Measurements from ENCODE around the gene PCNT. TPM values are rescaled to one million over a fixed set of nuclear protein-coding genes. Genes with fewer than 3 reads are reported as not detected.

The PCNT gene
- total RNA-seq, 4 donors from 2014 or later, result 42.8 to 58.6 (median 45.9) TPM

DNA sequence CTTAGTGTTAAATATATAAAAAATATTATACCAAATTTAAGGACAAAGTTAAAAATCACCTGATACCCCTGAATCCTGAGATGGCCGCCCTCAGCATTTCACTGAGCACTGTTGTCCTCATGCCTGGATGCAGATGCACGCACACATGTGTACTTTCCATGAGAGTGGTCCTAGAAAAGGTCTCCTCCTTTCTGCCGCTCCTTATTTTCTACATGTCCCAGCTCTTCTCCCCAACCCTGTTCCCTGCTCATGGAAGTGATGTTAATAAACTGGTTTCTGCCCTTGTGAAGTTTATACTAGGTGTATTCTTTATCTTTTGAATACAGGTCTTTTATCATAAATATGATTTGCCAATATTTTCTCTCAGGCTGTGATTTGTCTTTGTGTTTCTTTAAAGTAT, 167.6 kb downstream of the PCNT start:
- peaks cover 0 to 75% (median 0%) of the 10 kb centered on the region in 3 donors for H3K36me3 ChIP-seq
- 97 to 99% methylated on average over 3 of the region's 3 CpGs for WGBS, 2 donors
- no peak for DNase-seq (ENCODE audit: low spot score in 2 of 2)
- no peak for TF ChIP-seq POLR2A (IDR thresholded peaks at IDR 0.05)
- TF ChIP-seq, protein P1, sequence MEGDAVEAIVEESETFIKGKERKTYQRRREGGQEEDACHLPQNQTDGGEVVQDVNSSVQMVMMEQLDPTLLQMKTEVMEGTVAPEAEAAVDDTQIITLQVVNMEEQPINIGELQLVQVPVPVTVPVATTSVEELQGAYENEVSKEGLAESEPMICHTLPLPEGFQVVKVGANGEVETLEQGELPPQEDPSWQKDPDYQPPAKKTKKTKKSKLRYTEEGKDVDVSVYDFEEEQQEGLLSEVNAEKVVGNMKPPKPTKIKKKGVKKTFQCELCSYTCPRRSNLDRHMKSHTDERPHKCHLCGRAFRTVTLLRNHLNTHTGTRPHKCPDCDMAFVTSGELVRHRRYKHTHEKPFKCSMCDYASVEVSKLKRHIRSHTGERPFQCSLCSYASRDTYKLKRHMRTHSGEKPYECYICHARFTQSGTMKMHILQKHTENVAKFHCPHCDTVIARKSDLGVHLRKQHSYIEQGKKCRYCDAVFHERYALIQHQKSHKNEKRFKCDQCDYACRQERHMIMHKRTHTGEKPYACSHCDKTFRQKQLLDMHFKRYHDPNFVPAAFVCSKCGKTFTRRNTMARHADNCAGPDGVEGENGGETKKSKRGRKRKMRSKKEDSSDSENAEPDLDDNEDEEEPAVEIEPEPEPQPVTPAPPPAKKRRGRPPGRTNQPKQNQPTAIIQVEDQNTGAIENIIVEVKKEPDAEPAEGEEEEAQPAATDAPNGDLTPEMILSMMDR (IDR thresholded peaks at IDR 0.05), result no peak
- TF ChIP-seq EP300 (IDR thresholded peaks at IDR 0.05), result no peak
- no peak overlapping the region for H3K27ac ChIP-seq
- H3K4me1 ChIP-seq, result peaks cover 0 to 5% (median 0%) of the 10 kb centered on the region in 4 donors
- H3K27me3 ChIP-seq, result no peaks in the 10 kb centered on the region
- H3K9me3 ChIP-seq, result peaks cover 0 to 12% (median 0%) of the 10 kb centered on the region in 4 donors
- no peak overlapping the region for H3K4me3 ChIP-seq

DNA sequence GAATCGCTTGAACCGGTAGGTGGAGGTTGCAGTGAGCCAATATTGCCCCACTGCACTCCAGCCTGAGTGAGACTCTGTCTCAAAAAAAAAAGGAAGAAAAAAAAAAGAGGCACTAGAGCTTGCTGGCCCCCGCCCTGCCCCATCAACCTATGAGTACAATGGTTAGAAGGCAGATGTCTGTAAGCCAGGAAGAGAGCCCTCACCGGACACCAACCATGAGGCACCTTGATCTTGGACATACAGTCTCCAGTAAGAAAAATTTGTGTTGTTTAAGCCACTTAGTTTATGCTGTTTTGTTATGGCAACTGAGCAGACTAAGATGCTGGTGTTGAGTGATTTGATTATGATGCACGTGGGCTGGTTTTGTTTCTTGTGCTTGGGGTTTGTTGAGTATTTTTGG, 168.9 kb downstream of the PCNT start:
- no peak for DNase-seq (ENCODE audit: low spot score in 2 of 2)
- TF ChIP-seq EP300 (IDR thresholded peaks at IDR 0.05) (no peak), POLR2A (IDR thresholded peaks at IDR 0.05) (no peak)
- TF ChIP-seq, protein P1 (IDR thresholded peaks at IDR 0.05), result no peak
- H3K27me3 ChIP-seq, result no peaks in the 10 kb centered on the region
- H3K4me3 ChIP-seq, result no peak overlapping the region
- H3K36me3 ChIP-seq, result peaks cover 0 to 74% (median 0%) of the 10 kb centered on the region in 3 donors
- 88 to 96% methylated on average over 5 of the region's 5 CpGs for WGBS, 2 donors
- peaks cover 0 to 12% (median 0%) of the 10 kb centered on the region in 4 donors for H3K9me3 ChIP-seq
- H3K27ac ChIP-seq, result no peak overlapping the region
- peaks cover 0 to 5% (median 0%) of the 10 kb centered on the region in 4 donors for H3K4me1 ChIP-seq

GRCh38 chr21:46493828-46494227, 169.9 kb downstream of the PCNT start:
- H3K9me3 ChIP-seq, result peaks cover 0 to 12% (median 0%) of the 10 kb centered on the region in 4 donors
- TF ChIP-seq POLR2A (IDR thresholded peaks at IDR 0.05) (no peak), EP300 (IDR thresholded peaks at IDR 0.05) (no peak)
- TF ChIP-seq, protein P1 (IDR thresholded peaks at IDR 0.05), result no peak
- no peak overlapping the region for H3K27ac ChIP-seq
- 97 to 99% methylated on average over 6 of the region's 6 CpGs for WGBS, 2 donors
- no peak overlapping the region for H3K4me3 ChIP-seq
- no peaks in the 10 kb centered on the region for H3K27me3 ChIP-seq
- H3K4me1 ChIP-seq, result peaks cover 0 to 5% (median 0%) of the 10 kb centered on the region in 4 donors
- DNase-seq (ENCODE audit: low spot score in 2 of 2), result no peak
- peaks cover 0 to 84% (median 3%) of the 10 kb centered on the region in 3 donors for H3K36me3 ChIP-seq

Other genes starting within 250 kb of the PCNT start
- gene COL6A2, start 226.0 kb upstream of the PCNT start, total RNA-seq, result 1,000 to 10,000 TPM in 1 of 4 donors, 100 to 1,000 TPM in 3; 470 to 1,210 (median 744) TPM
- 10 to 100 TPM in 1 of 4 donors, 1 to 10 TPM in 3; 2.2 to 21.2 (median 2.5) TPM for gene FTCD, start 168.6 kb upstream of the PCNT start, total RNA-seq
- 10 to 100 TPM in 1 of 4 donors, 1 to 10 TPM in 3; 4.5 to 12.9 (median 8.0) TPM for gene SPATC1L, start 139.7 kb upstream of the PCNT start, total RNA-seq
- 100 to 1,000 TPM in 1 of 4 donors, 10 to 100 TPM in 3; 69.3 to 132 (median 80.6) TPM for gene LSS, start 95.4 kb upstream of the PCNT start, total RNA-seq
- gene MCM3AP, start 38.5 kb upstream of the PCNT start, total RNA-seq, result 100 to 1,000 TPM; 112 to 180 (median 146) TPM
- gene YBEY, start 37.8 kb upstream of the PCNT start, total RNA-seq, result 10 to 100 TPM in 3 of 4 donors, 1 to 10 TPM in 1; 6.7 to 20.1 (median 15.5) TPM
- 10 to 100 TPM in 1 of 4 donors, 1 to 10 TPM in 3; 2.2 to 11.1 (median 3.0) TPM for gene C21orf58, start 286 bp upstream of the PCNT start, total RNA-seq
- 10 to 100 TPM; 55.5 to 67.2 (median 59.8) TPM for gene DIP2A, start 134.7 kb downstream of the PCNT start, total RNA-seq

Measured in tibial nerve (tissue), 4 donors.